Measurements from ENCODE around the gene PCSK2.

The PCSK2 gene

GRCh38 chr20:17457588-17458190 is 230.8 kb downstream of the PCSK2 start:
- no peak for TF ChIP-seq Cebpa-rat (IDR thresholded peaks at IDR 0.05)
- no peaks in the 10 kb centered on the region for H3K4me1 ChIP-seq
- no peaks in the 10 kb centered on the region for H3K27me3 ChIP-seq
- H3K9ac ChIP-seq = no peak overlapping the region
- no peaks in the 10 kb centered on the region for H4K20me1 ChIP-seq
- no peak overlapping the region for H3K27ac ChIP-seq
- no peak overlapping the region for H3K4me3 ChIP-seq
- H3K9me3 ChIP-seq (replicated peaks in 1 of 11) = peaks cover 0 to 7% (median 0%) of the 10 kb centered on the region in 11 experiments; a peak in 2 of 22 replicates
- H3K4me2 ChIP-seq = no peak overlapping the region
- no peaks in the 10 kb centered on the region for H3K36me3 ChIP-seq

GRCh38 chr20:17460119-17460518 is 233.3 kb downstream of the PCSK2 start:
- Histone ChIP-seq H3K9ac (no peak overlapping the region), H3K4me3 (no peak overlapping the region), H3K27me3 (no peaks in the 10 kb centered on the region), H3K36me3 (no peaks in the 10 kb centered on the region), H3K27ac (no peak overlapping the region), H3K4me1 (no peaks in the 10 kb centered on the region), H3K9me3 (replicated peaks in 1 of 11) (peaks cover 1 to 13% (median 5%) of the 10 kb centered on the region in 11 experiments; a peak in 11 of 22 replicates), H3K4me2 (no peak overlapping the region), H4K20me1 (no peaks in the 10 kb centered on the region)
- no peak for TF ChIP-seq Cebpa-rat (IDR thresholded peaks at IDR 0.05)

- H3K4me2 ChIP-seq = no peak overlapping the region
- H3K9me3 ChIP-seq (replicated peaks in 1 of 11) = peaks cover 4 to 17% (median 9%) of the 10 kb centered on the region in 11 experiments; a peak in 11 of 22 replicates
- H4K20me1 ChIP-seq = no peaks in the 10 kb centered on the region
- no peaks in the 10 kb centered on the region for H3K27me3 ChIP-seq
- no peak for TF ChIP-seq Cebpa-rat (IDR thresholded peaks at IDR 0.05)
- no peak overlapping the region for H3K9ac ChIP-seq
- H3K27ac ChIP-seq = no peak overlapping the region
- no peaks in the 10 kb centered on the region for H3K36me3 ChIP-seq
- H3K4me1 ChIP-seq = no peaks in the 10 kb centered on the region
- H3K4me3 ChIP-seq = no peak overlapping the region
Measured at GRCh38 chr20:17461941-17462340, 235.1 kb downstream of the PCSK2 start.

- no peaks in the 10 kb centered on the region for H3K27me3 ChIP-seq
- peaks cover 4 to 25% (median 9%) of the 10 kb centered on the region in 11 experiments; a peak in 12 of 22 replicates for H3K9me3 ChIP-seq (replicated peaks in 1 of 11)
- no peaks in the 10 kb centered on the region for H3K4me1 ChIP-seq
- TF ChIP-seq Cebpa-rat (IDR thresholded peaks at IDR 0.05) = no peak
- no peak overlapping the region for H3K4me2 ChIP-seq
- no peak overlapping the region for H3K9ac ChIP-seq
- no peak overlapping the region for H3K27ac ChIP-seq
- no peak overlapping the region for H3K4me3 ChIP-seq
- no peaks in the 10 kb centered on the region for H3K36me3 ChIP-seq
- H4K20me1 ChIP-seq = no peaks in the 10 kb centered on the region
Measured at GRCh38 chr20:17463711-17464110, 236.9 kb downstream of the PCSK2 start.

- Histone ChIP-seq H3K4me2 (no peak overlapping the region), H3K9ac (no peak overlapping the region), H4K20me1 (no peaks in the 10 kb centered on the region), H3K27ac (no peak overlapping the region), H3K4me3 (no peak overlapping the region), H3K27me3 (no peaks in the 10 kb centered on the region), H3K4me1 (no peaks in the 10 kb centered on the region), H3K9me3 (replicated peaks in 1 of 11) (peaks cover under 1 to 18% (median 8%) of the 10 kb centered on the region in 11 experiments; a peak in 12 of 22 replicates), H3K36me3 (no peaks in the 10 kb centered on the region)
- TF ChIP-seq Cebpa-rat (IDR thresholded peaks at IDR 0.05) = no peak
Measured at GRCh38 chr20:17465236-17465635, 238.4 kb downstream of the PCSK2 start.

GRCh38 chr20:17466641-17467040 is 239.8 kb downstream of the PCSK2 start:
- Histone ChIP-seq H3K27ac (no peak overlapping the region), H3K4me1 (0 out of 20 replicates have a peak, but pooled peaks cover 0 to 3% (median 0%) of the 10 kb centered on the region in 10 experiments), H3K4me2 (no peak overlapping the region), H3K9ac (no peak overlapping the region), H3K27me3 (no peaks in the 10 kb centered on the region), H3K36me3 (no peaks in the 10 kb centered on the region), H3K9me3 (replicated peaks in 1 of 11) (peaks cover 0 to 18% (median 8%) of the 10 kb centered on the region in 11 experiments; a peak in 11 of 22 replicates), H3K4me3 (no peak overlapping the region), H4K20me1 (no peaks in the 10 kb centered on the region)
- no peak for TF ChIP-seq Cebpa-rat (IDR thresholded peaks at IDR 0.05)

GRCh38 chr20:17467120-17467655 is 240.3 kb downstream of the PCSK2 start:
- H3K9me3 ChIP-seq (replicated peaks in 1 of 11) = peaks cover 0 to 18% (median 8%) of the 10 kb centered on the region in 11 experiments; a peak in 11 of 22 replicates
- H3K9ac ChIP-seq = no peak overlapping the region
- H3K4me2 ChIP-seq = no peak overlapping the region
- TF ChIP-seq Cebpa-rat (IDR thresholded peaks at IDR 0.05) = no peak
- H3K4me3 ChIP-seq = no peak overlapping the region
- no peak overlapping the region for H3K27ac ChIP-seq
- H3K27me3 ChIP-seq = no peaks in the 10 kb centered on the region
- H3K36me3 ChIP-seq = no peaks in the 10 kb centered on the region
- H3K4me1 ChIP-seq = peaks cover 0 to 8% (median 0%) of the 10 kb centered on the region in 10 experiments; a peak in 1 of 20 replicates
- H4K20me1 ChIP-seq = no peaks in the 10 kb centered on the region

GRCh38 chr20:17468073-17468840 is 241.4 kb downstream of the PCSK2 start:
- no peaks in the 10 kb centered on the region for H3K27me3 ChIP-seq
- no peak overlapping the region for H3K9ac ChIP-seq
- H3K4me3 ChIP-seq = no peak overlapping the region
- no peak overlapping the region for H3K4me2 ChIP-seq
- H3K9me3 ChIP-seq (replicated peaks in 1 of 11) = peaks cover 0 to 18% (median 8%) of the 10 kb centered on the region in 11 experiments; a peak in 11 of 22 replicates
- peaks cover 0 to 9% (median 0%) of the 10 kb centered on the region in 10 experiments; a peak in 1 of 20 replicates for H3K4me1 ChIP-seq
- no peaks in the 10 kb centered on the region for H3K36me3 ChIP-seq
- H3K27ac ChIP-seq = no peak overlapping the region
- no peak for TF ChIP-seq Cebpa-rat (IDR thresholded peaks at IDR 0.05)
- no peaks in the 10 kb centered on the region for H4K20me1 ChIP-seq

- Histone ChIP-seq H3K27ac (no peak overlapping the region), H3K9me3 (replicated peaks in 1 of 11) (peaks cover 0 to 25% (median 8%) of the 10 kb centered on the region in 11 experiments; a peak in 14 of 22 replicates), H4K20me1 (no peaks in the 10 kb centered on the region), H3K4me3 (no peak overlapping the region), H3K27me3 (no peaks in the 10 kb centered on the region), H3K9ac (no peak overlapping the region), H3K36me3 (no peaks in the 10 kb centered on the region), H3K4me1 (peaks cover 0 to 9% (median 0%) of the 10 kb centered on the region in 10 experiments; a peak in 1 of 20 replicates), H3K4me2 (no peak overlapping the region)
- no peak for TF ChIP-seq Cebpa-rat (IDR thresholded peaks at IDR 0.05)
Measured at GRCh38 chr20:17469246-17470030, 242.6 kb downstream of the PCSK2 start.

Measured in BLaER1 treated with 17β-estradiol and CSF1 and Interleukin-3, amounts not matched to agents 10 nM and 100 nM (cell line).